PC-9 (cell line): ENCODE data around the gene MCF2L. TPM values are rescaled to one million over a fixed set of nuclear protein-coding genes. Genes with fewer than 3 reads are reported as not detected.

Source experiments
- BruUV-seq: library from RNA; stranded (reverse); fragments of 400-500 nt; replicated peaks from 2 replicates; lab custom pipeline; 2021; lab: Mats Ljungman, UMichigan
- CTCF ChIA-PET: fragments of 300-600 bp; sonication (Branson Sonifier 250); formaldehyde crosslinking; loops from one replicate; lab custom pipeline; 2022; ENCODE audit warnings: antibody characterized with exemption; lab: Charles Lee
- POLR2A ChIA-PET: fragments of 300-600 bp; sonication (Branson Sonifier 250); formaldehyde crosslinking; loops from one replicate; lab custom pipeline; 2022; ENCODE audit warnings: antibody characterized with exemption; ENCODE audit not compliant: unreplicated experiment; lab: Charles Lee
- DNase-seq, 2 experiments: peaks; one replicate each; pipeline versions ENCODE4 v3.0.0 to v3.0.0-alpha.2; 2015 to 2022; ENCODE audit warnings: mixed read lengths in 1 of 2
- H2AFZ ChIP-seq: fragments of 200-600 bp; sonication (generic); 2 replicates; pipeline ENCODE4 v1.8.1; 2017; ENCODE audit warnings: antibody characterized with exemption
- H3F3A ChIP-seq: fragments of 200-600 bp; sonication (generic); 2 replicates; pipeline ENCODE4 v1.8.1; 2017; ENCODE audit warnings: antibody characterized with exemption, mild to moderate bottlenecking, low read depth; ENCODE audit not compliant: insufficient read depth
- H3K27ac ChIP-seq: fragments of 200-600 bp; sonication (generic); 2 replicates; pipeline ENCODE4 v1.6.1; 2016; ENCODE audit warnings: mixed run types
- H3K27me3 ChIP-seq: fragments of 200-600 bp; sonication (generic); 2 replicates; pipeline ENCODE4 v1.6.1; 2016; ENCODE audit warnings: low read depth, mixed run types; ENCODE audit not compliant: insufficient read depth
- H3K36me3 ChIP-seq: fragments of 200-600 bp; sonication (generic); 2 replicates; pipeline ENCODE4 v1.6.1; 2016; ENCODE audit warnings: low read depth, mixed run types
- H3K4me1 ChIP-seq: fragments of 200-600 bp; sonication (generic); replicated peaks from 2 replicates; pipeline ENCODE4 v1.6.1; 2016; ENCODE audit warnings: mixed run types; ENCODE audit not compliant: insufficient read depth
- H3K4me2 ChIP-seq: fragments of 200-600 bp; sonication (generic); 2 replicates; pipeline ENCODE4 v1.6.1; 2017; ENCODE audit warnings: mixed run types
- H3K4me3 ChIP-seq: fragments of 200-600 bp; sonication (generic); 2 replicates; pipeline ENCODE4 v1.6.1; 2016; ENCODE audit warnings: mixed run types
- H3K79me2 ChIP-seq: fragments of 200-600 bp; sonication (generic); 2 replicates; pipeline ENCODE4 v1.6.1; 2017; ENCODE audit warnings: low read depth, mixed run types
- H3K9me2 ChIP-seq: fragments of 200-600 bp; sonication (generic); 2 replicates; pipeline ENCODE4 v1.8.1; 2017; ENCODE audit warnings: mild to moderate bottlenecking; ENCODE audit not compliant: insufficient read depth
- H3K9me3 ChIP-seq: fragments of 200-600 bp; sonication (generic); 2 replicates; pipeline ENCODE4 v1.8.1; 2016; ENCODE audit warnings: low read depth; ENCODE audit not compliant: insufficient read depth
- H4K20me1 ChIP-seq: fragments of 200-600 bp; sonication (generic); 2 replicates; pipeline ENCODE4 v1.8.1; 2017; ENCODE audit not compliant: insufficient read depth
- EZH2 ChIP-seq: fragments of 200-600 bp; sonication (generic); IDR thresholded peaks from 2 replicates; pipeline ENCODE4 v1.8.0; 2017; ENCODE audit warnings: antibody characterized with exemption, low read depth
- intact Hi-C: fragments of 100-400 bp; cut with micrococcal nuclease; formaldehyde crosslinking; loops from one replicate; pipeline ENCODE4 v1.10.0; 2022; ENCODE audit not compliant: unreplicated experiment
- total RNA-seq: library from RNA; stranded (reverse); gene quantifications from 2 replicates; pipeline ENCODE4 v1.2.3, GENCODE V29; 2021
- TF ChIP-seq, protein P1 (sequence below): fragments of 200-600 bp; sonication (generic); conservative IDR thresholded peaks from 2 replicates; pipeline ENCODE4 v1.6.1; 2017; ENCODE audit warnings: mixed run types, antibody characterized with exemption, mild to moderate bottlenecking, moderate library complexity

MCF2L gene
- total RNA-seq, 1 experiment from 2014 or later = 28.2 TPM

DNA sequence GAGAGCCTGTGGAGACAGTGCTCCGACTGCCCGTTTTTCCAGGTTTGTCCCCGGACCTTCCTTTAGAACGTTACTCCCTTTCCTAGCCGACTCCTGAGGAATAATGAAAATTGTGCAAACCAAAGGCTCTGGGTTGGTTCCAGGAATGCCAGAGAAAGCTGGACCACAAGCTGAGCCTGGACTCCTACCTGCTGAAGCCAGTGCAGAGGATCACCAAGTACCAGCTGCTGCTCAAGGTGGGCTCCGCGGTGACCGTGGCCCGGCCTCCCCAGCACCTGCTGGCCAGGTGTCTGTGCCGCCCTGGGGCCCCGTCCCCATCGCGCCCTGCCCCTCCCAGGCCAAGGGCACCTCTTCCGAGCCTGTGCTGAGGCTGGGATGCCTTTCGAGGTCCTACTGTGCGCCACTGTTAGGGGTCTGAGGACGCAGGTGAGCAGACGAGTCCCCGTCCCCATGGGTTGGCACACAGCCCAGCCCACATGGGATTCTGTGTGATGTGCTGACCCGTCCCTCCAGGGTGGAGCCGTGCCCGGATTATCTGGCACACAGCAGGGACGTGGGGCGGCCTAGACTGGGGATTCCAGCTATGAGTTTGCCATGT, 116.0 kb downstream of the MCF2L start:
- DNase-seq = no peak
- ChIA-PET POLR2A (no interaction called here), CTCF (no interaction called here)
- H4K20me1 ChIP-seq = no peaks in the 10 kb centered on the region; the same call in 1 of the 2 replicates
- H3K4me1 ChIP-seq = no peaks in the 10 kb centered on the region
- no TSS peak for BruUV-seq
- H3K36me3 ChIP-seq = no peaks in the 10 kb centered on the region
- TF ChIP-seq EZH2 = no peak
- TF ChIP-seq, protein P1, sequence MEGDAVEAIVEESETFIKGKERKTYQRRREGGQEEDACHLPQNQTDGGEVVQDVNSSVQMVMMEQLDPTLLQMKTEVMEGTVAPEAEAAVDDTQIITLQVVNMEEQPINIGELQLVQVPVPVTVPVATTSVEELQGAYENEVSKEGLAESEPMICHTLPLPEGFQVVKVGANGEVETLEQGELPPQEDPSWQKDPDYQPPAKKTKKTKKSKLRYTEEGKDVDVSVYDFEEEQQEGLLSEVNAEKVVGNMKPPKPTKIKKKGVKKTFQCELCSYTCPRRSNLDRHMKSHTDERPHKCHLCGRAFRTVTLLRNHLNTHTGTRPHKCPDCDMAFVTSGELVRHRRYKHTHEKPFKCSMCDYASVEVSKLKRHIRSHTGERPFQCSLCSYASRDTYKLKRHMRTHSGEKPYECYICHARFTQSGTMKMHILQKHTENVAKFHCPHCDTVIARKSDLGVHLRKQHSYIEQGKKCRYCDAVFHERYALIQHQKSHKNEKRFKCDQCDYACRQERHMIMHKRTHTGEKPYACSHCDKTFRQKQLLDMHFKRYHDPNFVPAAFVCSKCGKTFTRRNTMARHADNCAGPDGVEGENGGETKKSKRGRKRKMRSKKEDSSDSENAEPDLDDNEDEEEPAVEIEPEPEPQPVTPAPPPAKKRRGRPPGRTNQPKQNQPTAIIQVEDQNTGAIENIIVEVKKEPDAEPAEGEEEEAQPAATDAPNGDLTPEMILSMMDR = no peak
- no peaks in the 10 kb centered on the region for H3K79me2 ChIP-seq
- no peaks in the 10 kb centered on the region for H3K9me3 ChIP-seq
- no peak overlapping the region for H3K27ac ChIP-seq
- no peak overlapping the region for H3K4me3 ChIP-seq
- H3K4me2 ChIP-seq = no peak overlapping the region
- H2AFZ ChIP-seq = no peak overlapping the region
- no peaks in the 10 kb centered on the region for H3K27me3 ChIP-seq
- peaks cover 4% of the 10 kb centered on the region; the same call in 1 of the 2 replicates for H3F3A ChIP-seq
- no peaks in the 10 kb centered on the region for H3K9me2 ChIP-seq
- intact Hi-C loops = no loop called here

DNA sequence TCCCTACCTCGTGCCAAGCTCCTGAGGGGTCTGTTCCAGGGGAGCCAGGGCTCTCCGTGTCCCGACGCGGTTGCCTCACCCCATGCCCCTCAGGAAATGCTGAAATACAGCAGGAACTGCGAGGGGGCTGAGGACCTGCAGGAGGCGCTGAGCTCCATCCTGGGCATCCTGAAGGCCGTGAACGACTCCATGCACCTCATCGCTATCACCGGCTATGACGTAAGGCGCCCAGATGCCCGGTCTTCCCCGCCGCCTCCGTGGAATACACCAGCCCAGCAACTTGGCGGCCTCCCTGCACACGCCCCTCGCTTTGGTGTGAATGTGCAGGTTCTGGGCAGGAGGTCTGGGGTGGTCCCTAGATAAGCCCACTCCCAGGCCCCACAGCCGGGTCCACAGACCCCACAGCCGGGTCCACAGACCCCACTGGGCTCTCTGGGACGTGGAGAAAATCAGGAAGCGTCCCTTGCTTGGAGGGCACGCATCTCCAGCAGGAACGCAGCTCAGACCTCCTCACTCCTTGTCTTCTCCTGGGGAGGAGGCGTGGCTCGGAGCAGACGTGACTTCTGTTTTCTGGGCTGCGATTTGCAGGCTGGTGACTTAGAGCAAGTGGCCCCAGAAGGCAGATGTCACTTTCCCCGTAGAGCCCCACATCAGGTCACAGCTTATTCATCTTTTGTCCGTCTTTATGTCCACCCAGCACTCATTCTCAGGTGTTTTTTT, 117.2 kb downstream of the MCF2L start:
- H3K27me3 ChIP-seq = no peaks in the 10 kb centered on the region
- H3F3A ChIP-seq = peaks cover 4% of the 10 kb centered on the region; the same call in 1 of the 2 replicates
- no peaks in the 10 kb centered on the region; the same call in 1 of the 2 replicates for H4K20me1 ChIP-seq
- H3K27ac ChIP-seq = no peak overlapping the region
- H3K9me3 ChIP-seq = no peaks in the 10 kb centered on the region
- H3K4me1 ChIP-seq = no peaks in the 10 kb centered on the region
- no peaks in the 10 kb centered on the region for H3K36me3 ChIP-seq
- intact Hi-C loops = no loop called here
- H3K79me2 ChIP-seq = no peaks in the 10 kb centered on the region
- no TSS peak for BruUV-seq
- no peak for DNase-seq
- no peak overlapping the region for H3K4me2 ChIP-seq
- no peak overlapping the region for H3K4me3 ChIP-seq
- TF ChIP-seq EZH2 = no peak
- TF ChIP-seq, protein P1 = no peak
- POLR2A ChIA-PET = no interaction called here
- CTCF ChIA-PET = no interaction called here
- no peak overlapping the region for H2AFZ ChIP-seq
- H3K9me2 ChIP-seq = no peaks in the 10 kb centered on the region

DNA sequence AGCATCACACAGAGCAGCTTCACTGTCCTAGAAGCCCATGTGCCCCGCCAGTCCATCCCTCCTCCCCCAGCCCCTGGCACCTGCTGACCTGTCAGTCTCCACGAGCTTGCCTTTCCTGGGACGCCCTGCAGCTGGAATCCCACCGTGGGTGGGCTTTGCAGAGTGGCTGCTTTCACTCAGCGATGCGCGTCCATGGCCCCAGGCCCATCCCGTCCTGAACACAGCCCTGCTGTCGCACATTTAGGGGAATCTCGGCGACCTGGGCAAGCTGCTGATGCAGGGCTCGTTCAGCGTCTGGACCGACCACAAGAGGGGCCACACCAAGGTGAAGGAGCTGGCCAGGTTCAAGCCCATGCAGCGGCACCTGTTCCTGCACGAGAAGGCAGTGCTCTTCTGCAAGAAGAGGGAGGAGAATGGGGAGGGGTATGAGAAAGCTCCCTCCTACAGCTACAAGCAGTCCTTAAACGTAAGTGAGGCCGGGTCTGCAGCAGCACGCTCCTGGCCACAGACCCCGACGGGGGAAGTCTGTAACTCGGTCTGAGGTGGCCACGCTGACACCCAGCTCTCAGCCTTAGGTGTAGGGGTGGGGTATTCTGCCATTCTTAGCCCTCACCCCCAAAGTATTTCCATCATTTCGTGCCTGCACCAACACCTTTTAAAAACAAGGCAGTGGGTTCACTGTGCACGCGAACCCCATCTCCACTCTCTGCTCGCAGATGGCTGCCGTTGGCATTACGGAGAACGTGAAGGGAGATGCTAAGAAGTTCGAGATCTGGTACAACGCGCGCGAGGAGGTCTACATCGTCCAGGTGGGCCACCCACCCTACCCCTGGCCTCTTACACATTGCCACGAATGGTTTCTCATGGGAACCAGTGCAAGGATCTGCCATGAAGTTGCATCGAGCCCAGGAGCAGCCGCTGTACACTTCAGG, 118.2 kb downstream of the MCF2L start:
- Histone ChIP-seq H3K4me3 (no peak overlapping the region), H3K9me3 (no peaks in the 10 kb centered on the region), H3K79me2 (no peaks in the 10 kb centered on the region), H3K9me2 (no peaks in the 10 kb centered on the region), H4K20me1 (no peaks in the 10 kb centered on the region; the same call in 1 of the 2 replicates), H3F3A (peaks cover 4% of the 10 kb centered on the region; the same call in 1 of the 2 replicates), H3K27me3 (no peaks in the 10 kb centered on the region), H2AFZ (no peak overlapping the region), H3K36me3 (no peaks in the 10 kb centered on the region), H3K4me1 (no peaks in the 10 kb centered on the region), H3K27ac (no peak overlapping the region), H3K4me2 (no peak overlapping the region)
- CTCF ChIA-PET = no interaction called here
- TF ChIP-seq EZH2 = no peak
- TF ChIP-seq, protein P1 = no peak
- POLR2A ChIA-PET = no interaction called here
- intact Hi-C loops = no loop called here
- DNase-seq = no peak
- BruUV-seq = no TSS peak
